ENCODE measurements around the gene BAD.

Gene BAD

GRCh38 chr11:64268025-64268892 lies 16.2 kb downstream of the BAD start:
- Histone ChIP-seq H2AFZ (ENCODE audit: insufficient read depth, low read length, poor library complexity) (peak overlapping the region; percentile 6), H3K27me3 (ENCODE audit: insufficient read depth, low read length) (no peaks in the 10 kb centered on the region), H2BK12ac (ENCODE audit: low read length) (peak overlapping the region; percentile 39), H3K4me2 (ENCODE audit: low read length) (peak overlapping the region; percentile 92), H3K14ac (ENCODE audit: low read length) (peak overlapping the region; percentile 96), H4K8ac (ENCODE audit: low read depth, low read length) (peak overlapping the region; percentile 10), H3K4ac (ENCODE audit: low read depth, low read length) (no peak overlapping the region), H3K18ac (ENCODE audit: low read length) (peak overlapping the region; percentile 15), H3K9ac (ENCODE audit: low read length) (no peak overlapping the region), H4K12ac (ENCODE audit: low read depth, low read length) (peak overlapping the region; percentile 46), H3K27ac (ENCODE audit: low read depth, low read length) (peak overlapping the region; percentile 97), H3K4me1 (ENCODE audit: control insufficient read depth in 1 of 2, insufficient read depth in 2 of 2, low read length in 2 of 2) (peaks cover 27 to 32% of the 10 kb centered on the region in 2 experiments), H4K91ac (ENCODE audit: low read depth, low read length) (peak overlapping the region; percentile 96), H2BK120ac (ENCODE audit: insufficient read depth, low read length, poor library complexity) (peak overlapping the region; percentile 8), H2AK5ac (ENCODE audit: low read length) (peak overlapping the region; percentile 57), H3K79me2 (ENCODE audit: control insufficient read depth, insufficient read depth, low read length, poor library complexity) (peaks cover 13% of the 10 kb centered on the region), H3K9me3 (ENCODE audit: insufficient read depth, low read depth, low read length) (no peaks in the 10 kb centered on the region), H3K36me3 (ENCODE audit: control insufficient read depth in 1 of 2, insufficient read depth in 2 of 2, low read length in 2 of 2) (peaks cover 42 to 46% of the 10 kb centered on the region in 2 experiments), H3K23ac (ENCODE audit: low read length) (no peak overlapping the region), H2BK5ac (ENCODE audit: low read depth, low read length, poor library complexity) (peak overlapping the region; percentile 8), H3K79me1 (ENCODE audit: low read length) (peaks cover 35% of the 10 kb centered on the region), H3K4me3 (ENCODE audit: low read depth, low read length) (peak overlapping the region; percentile 21)
- no CpG with 5 or more reads among the region's 23 CpGs for WGBS (ENCODE audit: extremely low coverage, insufficient coverage, insufficient read length)
- DNase-seq: peak in 1 of 2 donors; percentile 83

- no peak overlapping the region for H4K91ac ChIP-seq (ENCODE audit: low read depth, low read length)
- no peak overlapping the region for H2BK120ac ChIP-seq (ENCODE audit: insufficient read depth, low read length, poor library complexity)
- H3K27ac ChIP-seq (ENCODE audit: low read depth, low read length): no peak overlapping the region
- peak in 1 of 2 donors; percentile 23 for DNase-seq
- no peak overlapping the region for H3K14ac ChIP-seq (ENCODE audit: low read length)
- WGBS (ENCODE audit: extremely low coverage, insufficient coverage, insufficient read length): no CpG with 5 or more reads among the region's 27 CpGs
- H3K23ac ChIP-seq (ENCODE audit: low read length): no peak overlapping the region
- H3K4ac ChIP-seq (ENCODE audit: low read depth, low read length): no peak overlapping the region
- H4K12ac ChIP-seq (ENCODE audit: low read depth, low read length): no peak overlapping the region
- peaks cover 46 to 50% of the 10 kb centered on the region in 2 experiments for H3K36me3 ChIP-seq (ENCODE audit: control insufficient read depth in 1 of 2, insufficient read depth in 2 of 2, low read length in 2 of 2)
- H3K9ac ChIP-seq (ENCODE audit: low read length): no peak overlapping the region
- H3K18ac ChIP-seq (ENCODE audit: low read length): no peak overlapping the region
- H3K79me1 ChIP-seq (ENCODE audit: low read length): peaks cover 40% of the 10 kb centered on the region
- H4K8ac ChIP-seq (ENCODE audit: low read depth, low read length): no peak overlapping the region
- no peak overlapping the region for H3K4me3 ChIP-seq (ENCODE audit: low read depth, low read length)
- H3K4me2 ChIP-seq (ENCODE audit: low read length): no peak overlapping the region
- no peak overlapping the region for H2BK12ac ChIP-seq (ENCODE audit: low read length)
- H3K4me1 ChIP-seq (ENCODE audit: control insufficient read depth in 1 of 2, insufficient read depth in 2 of 2, low read length in 2 of 2): peaks cover 35 to 41% of the 10 kb centered on the region in 2 experiments
- peaks cover 13% of the 10 kb centered on the region for H3K79me2 ChIP-seq (ENCODE audit: control insufficient read depth, insufficient read depth, low read length, poor library complexity)
- peaks cover 2% of the 10 kb centered on the region for H3K9me3 ChIP-seq (ENCODE audit: insufficient read depth, low read depth, low read length)
- no peak overlapping the region for H2BK5ac ChIP-seq (ENCODE audit: low read depth, low read length, poor library complexity)
- no peaks in the 10 kb centered on the region for H3K27me3 ChIP-seq (ENCODE audit: insufficient read depth, low read length)
- H2AFZ ChIP-seq (ENCODE audit: insufficient read depth, low read length, poor library complexity): no peak overlapping the region
- no peak overlapping the region for H2AK5ac ChIP-seq (ENCODE audit: low read length)
Observed at GRCh38 chr11:64267207-64267945, 17.1 kb downstream of the BAD start.

GRCh38 chr11:64266339-64266738 lies 18.1 kb downstream of the BAD start:
- no peak overlapping the region for H2AFZ ChIP-seq (ENCODE audit: insufficient read depth, low read length, poor library complexity)
- H3K9me3 ChIP-seq (ENCODE audit: insufficient read depth, low read depth, low read length): peaks cover 2% of the 10 kb centered on the region
- H4K91ac ChIP-seq (ENCODE audit: low read depth, low read length): no peak overlapping the region
- H3K4ac ChIP-seq (ENCODE audit: low read depth, low read length): no peak overlapping the region
- peaks cover 9% of the 10 kb centered on the region for H3K79me2 ChIP-seq (ENCODE audit: control insufficient read depth, insufficient read depth, low read length, poor library complexity)
- H3K79me1 ChIP-seq (ENCODE audit: low read length): peaks cover 35% of the 10 kb centered on the region
- H2BK12ac ChIP-seq (ENCODE audit: low read length): no peak overlapping the region
- DNase-seq: no peak
- H4K8ac ChIP-seq (ENCODE audit: low read depth, low read length): no peak overlapping the region
- H3K4me3 ChIP-seq (ENCODE audit: low read depth, low read length): no peak overlapping the region
- no peak overlapping the region for H2AK5ac ChIP-seq (ENCODE audit: low read length)
- H3K9ac ChIP-seq (ENCODE audit: low read length): no peak overlapping the region
- H3K4me2 ChIP-seq (ENCODE audit: low read length): no peak overlapping the region
- no peaks in the 10 kb centered on the region for H3K27me3 ChIP-seq (ENCODE audit: insufficient read depth, low read length)
- H3K18ac ChIP-seq (ENCODE audit: low read length): no peak overlapping the region
- no peak overlapping the region for H2BK120ac ChIP-seq (ENCODE audit: insufficient read depth, low read length, poor library complexity)
- H3K14ac ChIP-seq (ENCODE audit: low read length): no peak overlapping the region
- WGBS (ENCODE audit: extremely low coverage, insufficient coverage, insufficient read length): no CpG with 5 or more reads among the region's 15 CpGs
- H3K36me3 ChIP-seq (ENCODE audit: control insufficient read depth in 1 of 2, insufficient read depth in 2 of 2, low read length in 2 of 2): peaks cover 55 to 57% of the 10 kb centered on the region in 2 experiments
- no peak overlapping the region for H3K23ac ChIP-seq (ENCODE audit: low read length)
- H2BK5ac ChIP-seq (ENCODE audit: low read depth, low read length, poor library complexity): no peak overlapping the region
- H3K27ac ChIP-seq (ENCODE audit: low read depth, low read length): no peak overlapping the region
- peaks cover 37 to 42% of the 10 kb centered on the region in 2 experiments for H3K4me1 ChIP-seq (ENCODE audit: control insufficient read depth in 1 of 2, insufficient read depth in 2 of 2, low read length in 2 of 2)
- H4K12ac ChIP-seq (ENCODE audit: low read depth, low read length): no peak overlapping the region

GRCh38 chr11:64265176-64266160 lies 19.0 kb downstream of the BAD start:
- Histone ChIP-seq H3K79me2 (ENCODE audit: control insufficient read depth, insufficient read depth, low read length, poor library complexity) (peaks cover 8% of the 10 kb centered on the region), H3K27me3 (ENCODE audit: insufficient read depth, low read length) (no peaks in the 10 kb centered on the region), H3K9ac (ENCODE audit: low read length) (no peak overlapping the region), H3K4me3 (ENCODE audit: low read depth, low read length) (no peak overlapping the region), H3K4ac (ENCODE audit: low read depth, low read length) (no peak overlapping the region), H4K8ac (ENCODE audit: low read depth, low read length) (no peak overlapping the region), H3K36me3 (ENCODE audit: control insufficient read depth in 1 of 2, insufficient read depth in 2 of 2, low read length in 2 of 2) (peaks cover 59 to 60% of the 10 kb centered on the region in 2 experiments), H3K23ac (ENCODE audit: low read length) (no peak overlapping the region), H2BK12ac (ENCODE audit: low read length) (no peak overlapping the region), H4K12ac (ENCODE audit: low read depth, low read length) (no peak overlapping the region), H3K27ac (ENCODE audit: low read depth, low read length) (no peak overlapping the region), H3K18ac (ENCODE audit: low read length) (no peak overlapping the region), H3K4me2 (ENCODE audit: low read length) (no peak overlapping the region), H3K14ac (ENCODE audit: low read length) (no peak overlapping the region), H3K9me3 (ENCODE audit: insufficient read depth, low read depth, low read length) (peaks cover 2% of the 10 kb centered on the region), H2BK120ac (ENCODE audit: insufficient read depth, low read length, poor library complexity) (no peak overlapping the region), H4K91ac (ENCODE audit: low read depth, low read length) (no peak overlapping the region), H2AFZ (ENCODE audit: insufficient read depth, low read length, poor library complexity) (no peak overlapping the region), H3K79me1 (ENCODE audit: low read length) (peaks cover 32% of the 10 kb centered on the region), H2AK5ac (ENCODE audit: low read length) (no peak overlapping the region), H3K4me1 (ENCODE audit: control insufficient read depth in 1 of 2, insufficient read depth in 2 of 2, low read length in 2 of 2) (peaks cover 37 to 42% of the 10 kb centered on the region in 2 experiments), H2BK5ac (ENCODE audit: low read depth, low read length, poor library complexity) (no peak overlapping the region)
- no CpG with 5 or more reads among the region's 35 CpGs for WGBS (ENCODE audit: extremely low coverage, insufficient coverage, insufficient read length)
- no peak for DNase-seq

Data from trophoblast cell (in vitro differentiated cells and primary cell).